ENCODE data around the gene NEK3. TPM values are rescaled to one million over a fixed set of nuclear protein-coding genes. Genes with fewer than 3 reads are reported as not detected.
"Not testable (repeated sequence)": the region's sequence is repeated elsewhere in the genome, so short reads cannot be mapped to it uniquely, and the experiment has no call there.

NEK3 gene, protein sequence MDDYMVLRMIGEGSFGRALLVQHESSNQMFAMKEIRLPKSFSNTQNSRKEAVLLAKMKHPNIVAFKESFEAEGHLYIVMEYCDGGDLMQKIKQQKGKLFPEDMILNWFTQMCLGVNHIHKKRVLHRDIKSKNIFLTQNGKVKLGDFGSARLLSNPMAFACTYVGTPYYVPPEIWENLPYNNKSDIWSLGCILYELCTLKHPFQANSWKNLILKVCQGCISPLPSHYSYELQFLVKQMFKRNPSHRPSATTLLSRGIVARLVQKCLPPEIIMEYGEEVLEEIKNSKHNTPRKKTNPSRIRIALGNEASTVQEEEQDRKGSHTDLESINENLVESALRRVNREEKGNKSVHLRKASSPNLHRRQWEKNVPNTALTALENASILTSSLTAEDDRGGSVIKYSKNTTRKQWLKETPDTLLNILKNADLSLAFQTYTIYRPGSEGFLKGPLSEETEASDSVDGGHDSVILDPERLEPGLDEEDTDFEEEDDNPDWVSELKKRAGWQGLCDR
- total RNA-seq = 11.7 TPM
- long read RNA-seq, partial matches to known transcripts = 2 of 6 reads
- long read RNA-seq, other reads (novel, unspliced or antisense) = 0 of 6 reads

- Histone ChIP-seq H3K27ac (peak within 1 kb of the TSS; percentile 87), H3K36me3 (no peaks in the 10 kb centered on the region), H3K4me3 (peak within 1 kb of the TSS; percentile 84), H3K4me1 (peaks cover 7% of the 10 kb centered on the region), H3K9me3 (no peaks in the 10 kb centered on the region), H3K27me3 (no peaks in the 10 kb centered on the region)
- intact Hi-C loops (cut with DNase I) = no loop called here
- peak; percentile 95 for ATAC-seq
- DNase-seq = peak; percentile 85
- no peak for TF ChIP-seq CTCF (IDR thresholded peaks at IDR 0.05)
Observed at GRCh38 chr13:52159159-52159982, at the start of gene NEK3. TSS of gene NEK3 (minus strand) at chr13:52159597. CDS start at chr13:52156191, 3,406 bp downstream.

DNA sequence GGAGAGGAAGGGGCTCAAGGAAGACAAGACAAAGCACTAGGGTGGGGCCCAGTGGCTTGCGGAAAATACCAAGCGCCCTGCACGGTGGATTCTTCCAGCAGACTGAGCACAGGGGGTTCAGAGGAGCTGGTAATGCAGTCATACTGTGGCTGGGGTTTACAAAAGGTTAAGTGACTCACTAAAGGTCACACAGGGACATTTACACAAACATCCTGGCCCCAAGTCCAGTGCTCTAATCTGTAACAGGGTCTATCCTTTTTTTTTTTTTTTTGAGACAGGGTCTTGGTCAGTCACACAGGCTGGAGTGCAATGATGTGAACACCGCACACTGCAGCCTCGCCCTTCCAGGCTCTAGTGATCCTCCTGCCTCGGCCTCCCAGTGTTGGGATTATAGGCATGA lies 49.0 kb upstream of the NEK3 start:
- H3K4me1 ChIP-seq; H3K27me3 ChIP-seq; H3K36me3 ChIP-seq; H3K4me3 ChIP-seq; intact Hi-C loops (cut with DNase I); ATAC-seq; DNase-seq; H3K27ac ChIP-seq; H3K9me3 ChIP-seq: not testable (repeated sequence)

DNA sequence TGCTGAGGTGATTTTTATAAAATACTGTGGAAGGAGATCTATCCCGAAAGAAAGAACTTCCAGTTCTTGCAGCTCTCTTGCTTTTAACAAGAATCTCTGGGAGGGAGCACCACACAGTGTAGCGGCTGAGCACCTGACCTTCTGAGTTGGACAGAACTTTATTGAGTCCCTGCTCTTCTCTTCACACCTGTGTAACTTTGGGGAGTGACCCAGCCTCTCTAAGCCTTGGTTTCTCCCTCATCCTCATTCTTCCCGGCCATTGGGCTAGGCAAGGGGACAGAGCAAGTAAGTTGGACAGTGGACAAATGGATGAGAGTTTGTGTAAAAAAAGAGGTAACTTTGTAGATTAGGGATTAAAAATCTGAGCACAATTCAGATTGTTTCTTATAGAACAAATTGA lies 48.5 kb upstream of the NEK3 start:
- H3K9me3 ChIP-seq; intact Hi-C loops (cut with DNase I); ATAC-seq; H3K27ac ChIP-seq; DNase-seq; H3K27me3 ChIP-seq; H3K4me3 ChIP-seq; H3K36me3 ChIP-seq; H3K4me1 ChIP-seq: not testable (repeated sequence)

- H3K4me1 ChIP-seq; intact Hi-C loops (cut with DNase I); H3K4me3 ChIP-seq; H3K27ac ChIP-seq; DNase-seq; H3K36me3 ChIP-seq; ATAC-seq; H3K27me3 ChIP-seq; H3K9me3 ChIP-seq: not testable (repeated sequence)
Observed at GRCh38 chr13:52207337-52207736, 47.9 kb upstream of the NEK3 start.

DNA sequence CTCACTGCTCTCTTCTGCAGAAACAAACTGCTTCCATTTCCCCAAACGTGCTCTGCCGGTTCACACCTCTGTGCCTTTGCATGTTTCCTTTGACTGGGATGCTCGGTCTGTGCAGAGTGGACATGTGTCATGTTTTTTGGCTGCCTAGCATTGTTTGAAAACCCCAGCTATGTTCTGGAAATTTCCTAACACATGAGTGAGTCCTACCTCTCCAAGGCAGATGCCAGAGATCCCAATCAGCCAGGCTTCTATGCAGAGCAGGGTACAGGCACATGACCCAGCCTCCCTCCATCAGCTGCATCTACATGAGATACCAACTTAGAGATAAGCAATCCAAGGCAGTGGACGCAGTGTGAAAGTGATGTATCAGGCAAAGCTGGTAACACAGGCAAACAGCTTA lies 45.1 kb upstream of the NEK3 start:
- intact Hi-C loops (cut with DNase I); H3K4me3 ChIP-seq; ATAC-seq; DNase-seq; H3K9me3 ChIP-seq; H3K27me3 ChIP-seq; H3K4me1 ChIP-seq; H3K36me3 ChIP-seq; H3K27ac ChIP-seq: not testable (repeated sequence)

DNA sequence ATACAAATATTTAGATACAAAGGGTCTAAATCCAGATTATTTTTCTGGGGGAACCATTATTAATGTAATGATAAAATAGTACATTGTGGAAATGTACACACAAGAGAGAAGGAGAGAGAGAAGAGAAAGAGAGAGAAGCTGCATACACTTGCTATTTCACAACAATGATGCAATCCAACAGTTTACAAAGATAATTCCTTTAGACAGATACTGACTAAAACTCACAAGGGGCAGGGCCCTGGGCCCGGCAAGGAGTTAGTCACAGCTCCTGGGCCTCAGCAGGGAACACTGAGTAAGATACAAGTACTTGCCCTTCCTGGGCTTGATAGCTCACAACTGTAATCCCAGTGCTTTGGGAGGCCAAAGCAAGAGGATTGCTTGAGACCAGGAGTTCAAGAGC lies 44.5 kb upstream of the NEK3 start:
- H3K9me3 ChIP-seq; H3K27me3 ChIP-seq; H3K27ac ChIP-seq; intact Hi-C loops (cut with DNase I); H3K4me1 ChIP-seq; DNase-seq; H3K36me3 ChIP-seq; H3K4me3 ChIP-seq: not testable (repeated sequence)
- ATAC-seq = peak; percentile 54

DNA sequence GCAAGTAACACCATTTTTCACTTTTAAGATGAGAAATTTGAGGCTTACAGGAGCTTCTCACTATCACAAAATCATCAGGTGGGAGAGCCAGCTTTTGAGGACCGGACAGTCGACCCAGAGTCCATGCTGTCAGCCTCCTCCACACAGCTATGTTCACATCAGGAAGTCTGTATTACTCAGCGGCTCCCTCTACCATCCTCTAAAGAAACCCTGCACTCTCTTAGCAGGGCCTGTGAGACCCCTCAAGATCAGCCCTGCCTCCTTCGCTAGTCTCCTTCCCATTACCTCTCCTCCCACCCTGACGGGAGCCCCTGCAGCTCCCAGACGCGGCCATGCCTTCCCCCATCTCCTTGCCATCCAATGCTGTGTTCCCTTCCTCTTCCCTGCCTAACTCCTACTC lies 43.1 kb upstream of the NEK3 start:
- H3K27ac ChIP-seq; H3K4me3 ChIP-seq; H3K36me3 ChIP-seq; H3K27me3 ChIP-seq; DNase-seq; ATAC-seq; H3K9me3 ChIP-seq; intact Hi-C loops (cut with DNase I); H3K4me1 ChIP-seq: not testable (repeated sequence)

GRCh38 chr13:52201439-52202193 lies 42.2 kb upstream of the NEK3 start:
- H3K4me1 ChIP-seq; H3K4me3 ChIP-seq; H3K27ac ChIP-seq; DNase-seq; H3K36me3 ChIP-seq; intact Hi-C loops (cut with DNase I); H3K9me3 ChIP-seq; H3K27me3 ChIP-seq: not testable (repeated sequence)
- peak; percentile 85 for ATAC-seq
- TF ChIP-seq CTCF (IDR thresholded peaks at IDR 0.05) = peak; percentile 55

Data from upper lobe of right lung (tissue), 1 donor.